NCI-H187 (cell line): ENCODE results near the gene ETFB.

Experiments
- DNase-seq, 2 experiments: peaks; one replicate each; lab custom pipeline; 2025; lab: John Stamatoyannopoulos, UW

Gene ETFB

GRCh38 chr19:51372649-51373504 is 6.7 kb upstream of the ETFB start, which contains the start of gene NKG7:
Gene NKG7 (minus strand): TSS chr19:51372654. CDS start chr19:51372535, 119 bp downstream.
- no peak for DNase-seq

GRCh38 chr19:51372021-51372648 is 5.9 kb upstream of the ETFB start:
- DNase-seq, result no peak

- DNase-seq, result no peak
Observed at GRCh38 chr19:51371186-51371690, 5.0 kb upstream of the ETFB start.

- DNase-seq, result no peak
Observed at GRCh38 chr19:51370230-51370629, 4.0 kb upstream of the ETFB start.

- DNase-seq, result no peak
Observed at GRCh38 chr19:51368366-51369282, 2.4 kb upstream of the ETFB start, which contains the start of gene CLDND2. Gene CLDND2 (minus strand): TSS chr19:51369003. CDS start chr19:51368577, 426 bp downstream.

GRCh38 chr19:51367565-51368365 is 1.6 kb upstream of the ETFB start:
- no peak for DNase-seq

- no peak for DNase-seq
Observed at GRCh38 chr19:51367255-51367564, 1.0 kb upstream of the ETFB start.

- DNase-seq, result no peak
Observed at GRCh38 chr19:51366389-51367254, 434 bp upstream of the ETFB start.

- DNase-seq, result no peak
Observed at GRCh38 chr19:51365211-51365964, 800 bp downstream of the ETFB start.

- DNase-seq, result no peak
Observed at GRCh38 chr19:51364200-51365106, 1.7 kb downstream of the ETFB start.

- no peak for DNase-seq
Observed at GRCh38 chr19:51361239-51361638, 4.9 kb downstream of the ETFB start.

- DNase-seq, result no peak
Observed at GRCh38 chr19:51359294-51359693, 6.9 kb downstream of the ETFB start.

GRCh38 chr19:51357952-51358351 is 8.2 kb downstream of the ETFB start:
- DNase-seq, result no peak

GRCh38 chr19:51356159-51356801 is 9.9 kb downstream of the ETFB start:
- DNase-seq, result no peak

GRCh38 chr19:51354742-51355148 is 11.4 kb downstream of the ETFB start:
- DNase-seq, result no peak

- DNase-seq, result no peak
Observed at GRCh38 chr19:51354103-51354741, 12.0 kb downstream of the ETFB start.

GRCh38 chr19:51352783-51353360 is 13.3 kb downstream of the ETFB start:
- DNase-seq, result no peak
